ENCODE results near the gene FXYD5.

- 0 out of 2 replicates have a peak, but pooled peaks have one; percentile 38 for TF ChIP-seq POLR2AphosphoS5 (IDR thresholded peaks at IDR 0.05; ENCODE audit: low read depth, low read length)
- TF ChIP-seq POLR2A (IDR thresholded peaks at IDR 0.05; ENCODE audit: low read depth, low read length), result 0 out of 2 replicates have a peak, but pooled peaks have one; percentile 32
- TF ChIP-seq TAF1 (IDR thresholded peaks at IDR 0.05; ENCODE audit: low read depth, low read length), result no peak
- TF ChIP-seq SPI1 (IDR thresholded peaks at IDR 0.05; ENCODE audit: low read depth, low read length), result no peak
- no peak for TF ChIP-seq POU2F2 (IDR thresholded peaks at IDR 0.05; ENCODE audit: low read depth, low read length)
- no peak for TF ChIP-seq PAX5 (IDR thresholded peaks at IDR 0.05; ENCODE audit: insufficient read depth, low read length, severe bottlenecking)
Observed at GRCh38 chr19:35124098-35125060, 30.2 kb upstream of the FXYD5 start.
